ENCODE measurements around the gene CPXM1. TPM values are rescaled to one million over a fixed set of nuclear protein-coding genes. Genes with fewer than 3 reads are reported as not detected.
"Not testable (repeated sequence)": the region's sequence is repeated elsewhere in the genome, so short reads cannot be mapped to it uniquely, and the experiment has no call there.

The CPXM1 gene
- total RNA-seq, 2 donors from 2014 or later: 80.1 to 106 TPM

- H3K36me3 Mint-ChIP-seq (ENCODE audit: low read depth): peaks cover 39% of the 10 kb centered on the region
- no peak for DNase-seq
- H3K4me1 ChIP-seq (ENCODE audit: control insufficient read depth, insufficient read depth, low read length): no peaks in the 10 kb centered on the region
- H3K4me3 ChIP-seq (ENCODE audit: low read length): no peak overlapping the region
- H3K27me3 ChIP-seq (ENCODE audit: control insufficient read depth, insufficient read depth, low read length, poor library complexity, severe bottlenecking): no peaks in the 10 kb centered on the region
- H3K4me1 Mint-ChIP-seq: no peaks in the 10 kb centered on the region
- no peak for TF ChIP-seq CTCF (conservative IDR thresholded peaks at IDR 0.05)
- H3K4me3 Mint-ChIP-seq: no peak overlapping the region
- H3K27me3 Mint-ChIP-seq (ENCODE audit: insufficient read depth): peaks cover 11% of the 10 kb centered on the region
- no peak overlapping the region for H3K9ac ChIP-seq (ENCODE audit: extremely low read depth, low read length, poor library complexity, severe bottlenecking)
- no peaks in the 10 kb centered on the region for H3K9me3 ChIP-seq (ENCODE audit: control insufficient read depth, low read length)
- peaks cover 5% of the 10 kb centered on the region for H3K36me3 ChIP-seq (ENCODE audit: control insufficient read depth, insufficient read depth, low read length)
- 88 to 97% methylated on average over 4 to 6 of the region's 6 CpGs for WGBS, 2 experiments (ENCODE audit: insufficient coverage in 1 of 2, insufficient read length in 1 of 2)
- no peaks in the 10 kb centered on the region for H3K9me3 Mint-ChIP-seq
- H3K27ac Mint-ChIP-seq: no peak overlapping the region
- no peak overlapping the region for H3K27ac ChIP-seq (ENCODE audit: low read depth, low read length)
These were observed 34.9 kb upstream of the CPXM1 start for GRCh38 chr20:2835331-2835796.

GRCh38 chr20:2834401-2835110 is 34.1 kb upstream of the CPXM1 start:
- Mint-ChIP-seq H3K4me1 (no peaks in the 10 kb centered on the region), H3K36me3 (ENCODE audit: low read depth) (peaks cover 39% of the 10 kb centered on the region), H3K27me3 (ENCODE audit: insufficient read depth) (peaks cover 15% of the 10 kb centered on the region), H3K9me3 (no peaks in the 10 kb centered on the region), H3K4me3 (no peak overlapping the region), H3K27ac (no peak overlapping the region)
- Histone ChIP-seq H3K9ac (ENCODE audit: extremely low read depth, low read length, poor library complexity, severe bottlenecking) (no peak overlapping the region), H3K9me3 (ENCODE audit: control insufficient read depth, low read length) (no peaks in the 10 kb centered on the region), H3K27me3 (ENCODE audit: control insufficient read depth, insufficient read depth, low read length, poor library complexity, severe bottlenecking) (no peaks in the 10 kb centered on the region), H3K27ac (ENCODE audit: low read depth, low read length) (no peak overlapping the region), H3K4me1 (ENCODE audit: control insufficient read depth, insufficient read depth, low read length) (no peaks in the 10 kb centered on the region), H3K4me3 (ENCODE audit: low read length) (no peak overlapping the region), H3K36me3 (ENCODE audit: control insufficient read depth, insufficient read depth, low read length) (peaks cover 5% of the 10 kb centered on the region)
- no peak for TF ChIP-seq CTCF (conservative IDR thresholded peaks at IDR 0.05)
- DNase-seq: no peak
- WGBS, 2 experiments (ENCODE audit: insufficient coverage in 1 of 2, insufficient read length in 1 of 2): 90 to 92% methylated on average over 10 to 14 of the region's 14 CpGs

- no peaks in the 10 kb centered on the region for H3K9me3 Mint-ChIP-seq
- no peak overlapping the region for H3K9ac ChIP-seq (ENCODE audit: extremely low read depth, low read length, poor library complexity, severe bottlenecking)
- no peak for TF ChIP-seq CTCF (conservative IDR thresholded peaks at IDR 0.05)
- no peak overlapping the region for H3K4me3 Mint-ChIP-seq
- no peaks in the 10 kb centered on the region for H3K4me1 ChIP-seq (ENCODE audit: control insufficient read depth, insufficient read depth, low read length)
- H3K27ac ChIP-seq (ENCODE audit: low read depth, low read length): no peak overlapping the region
- H3K36me3 Mint-ChIP-seq (ENCODE audit: low read depth): peaks cover 34% of the 10 kb centered on the region
- WGBS, 2 experiments (ENCODE audit: insufficient coverage in 1 of 2, insufficient read length in 1 of 2): 97% methylated on average over 1 of the region's 1 CpG; no CpG with 5 or more reads in 1 of the 2 experiments
- peaks cover 16% of the 10 kb centered on the region for H3K27me3 Mint-ChIP-seq (ENCODE audit: insufficient read depth)
- H3K27ac Mint-ChIP-seq: no peak overlapping the region
- DNase-seq: no peak
- H3K4me3 ChIP-seq (ENCODE audit: low read length): no peak overlapping the region
- peaks cover 6% of the 10 kb centered on the region for H3K27me3 ChIP-seq (ENCODE audit: control insufficient read depth, insufficient read depth, low read length, poor library complexity, severe bottlenecking)
- no peaks in the 10 kb centered on the region for H3K4me1 Mint-ChIP-seq
- no peaks in the 10 kb centered on the region for H3K9me3 ChIP-seq (ENCODE audit: control insufficient read depth, low read length)
- H3K36me3 ChIP-seq (ENCODE audit: control insufficient read depth, insufficient read depth, low read length): peaks cover 5% of the 10 kb centered on the region
These were observed 33.3 kb upstream of the CPXM1 start for GRCh38 chr20:2833761-2834160.

GRCh38 chr20:2831206-2831605 is 30.8 kb upstream of the CPXM1 start:
- 92 to 94% methylated on average over 4 to 7 of the region's 7 CpGs for WGBS, 2 experiments (ENCODE audit: insufficient coverage in 1 of 2, insufficient read length in 1 of 2)
- peaks cover 12% of the 10 kb centered on the region for H3K36me3 Mint-ChIP-seq (ENCODE audit: low read depth)

More at GRCh38 chr20:2831206-2831605, 30.8 kb upstream of the CPXM1 start:
- H3K4me3 Mint-ChIP-seq; H3K9me3 ChIP-seq (ENCODE audit: control insufficient read depth, low read length); H3K36me3 ChIP-seq (ENCODE audit: control insufficient read depth, insufficient read depth, low read length); H3K27ac ChIP-seq (ENCODE audit: low read depth, low read length); H3K9me3 Mint-ChIP-seq; H3K4me1 ChIP-seq (ENCODE audit: control insufficient read depth, insufficient read depth, low read length); H3K4me1 Mint-ChIP-seq; H3K9ac ChIP-seq (ENCODE audit: extremely low read depth, low read length, poor library complexity, severe bottlenecking); H3K27ac Mint-ChIP-seq; H3K4me3 ChIP-seq (ENCODE audit: low read length); DNase-seq: not testable (repeated sequence)
- H3K27me3 ChIP-seq (ENCODE audit: control insufficient read depth, insufficient read depth, low read length, poor library complexity, severe bottlenecking): peaks cover 32% of the 10 kb centered on the region
- H3K27me3 Mint-ChIP-seq (ENCODE audit: insufficient read depth): peaks cover 39% of the 10 kb centered on the region

Measured in endodermal cell (in vitro differentiated cells).